ENCODE results near the gene MIEN1.

Gene MIEN1

DNA sequence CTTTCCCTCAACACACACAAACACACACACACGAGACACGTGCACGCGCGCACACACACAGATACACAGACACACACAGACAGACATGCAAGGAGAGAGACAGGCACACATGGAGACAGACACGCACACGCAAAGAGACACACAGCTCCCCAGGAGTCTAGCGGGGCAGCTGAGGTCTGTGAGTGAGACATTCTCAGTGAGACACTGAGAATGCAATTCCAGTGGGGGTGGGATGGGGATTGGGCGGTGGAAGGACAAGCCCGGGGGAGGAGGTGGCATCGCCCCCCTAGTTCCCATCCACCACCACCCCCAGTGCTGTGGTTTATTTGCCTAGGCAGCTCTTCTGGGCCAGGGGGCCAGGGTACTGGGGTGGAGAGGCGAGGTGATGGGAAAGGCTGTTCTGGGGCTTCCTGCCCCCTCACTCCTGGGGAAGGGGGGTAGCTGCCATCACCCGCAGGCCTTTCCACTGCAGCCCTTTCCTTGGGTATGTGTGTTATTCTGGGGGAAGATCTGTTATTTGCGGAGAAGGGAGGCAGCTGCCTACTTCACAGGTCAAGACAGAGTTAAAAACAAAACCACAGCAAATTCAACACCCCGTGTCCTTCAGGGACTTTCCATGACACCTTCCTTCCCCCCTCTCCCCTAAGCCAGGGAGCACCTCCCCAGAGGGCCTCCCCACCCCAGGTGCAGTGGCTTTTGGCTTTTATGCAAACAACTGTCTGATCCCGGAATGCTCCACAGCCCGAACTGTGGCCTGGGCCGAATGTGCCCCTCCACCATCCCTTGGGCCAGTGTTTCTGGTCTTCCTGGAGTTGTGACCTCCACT is 25.4 kb upstream of the MIEN1 start:
- peak; percentile 2 for DNase-seq (ENCODE audit: low read depth)
- H3K4me3 ChIP-seq (ENCODE audit: control insufficient read depth, low read depth, low read length) = no peak overlapping the region
- TF ChIP-seq, protein P1, sequence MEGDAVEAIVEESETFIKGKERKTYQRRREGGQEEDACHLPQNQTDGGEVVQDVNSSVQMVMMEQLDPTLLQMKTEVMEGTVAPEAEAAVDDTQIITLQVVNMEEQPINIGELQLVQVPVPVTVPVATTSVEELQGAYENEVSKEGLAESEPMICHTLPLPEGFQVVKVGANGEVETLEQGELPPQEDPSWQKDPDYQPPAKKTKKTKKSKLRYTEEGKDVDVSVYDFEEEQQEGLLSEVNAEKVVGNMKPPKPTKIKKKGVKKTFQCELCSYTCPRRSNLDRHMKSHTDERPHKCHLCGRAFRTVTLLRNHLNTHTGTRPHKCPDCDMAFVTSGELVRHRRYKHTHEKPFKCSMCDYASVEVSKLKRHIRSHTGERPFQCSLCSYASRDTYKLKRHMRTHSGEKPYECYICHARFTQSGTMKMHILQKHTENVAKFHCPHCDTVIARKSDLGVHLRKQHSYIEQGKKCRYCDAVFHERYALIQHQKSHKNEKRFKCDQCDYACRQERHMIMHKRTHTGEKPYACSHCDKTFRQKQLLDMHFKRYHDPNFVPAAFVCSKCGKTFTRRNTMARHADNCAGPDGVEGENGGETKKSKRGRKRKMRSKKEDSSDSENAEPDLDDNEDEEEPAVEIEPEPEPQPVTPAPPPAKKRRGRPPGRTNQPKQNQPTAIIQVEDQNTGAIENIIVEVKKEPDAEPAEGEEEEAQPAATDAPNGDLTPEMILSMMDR (conservative IDR thresholded peaks at IDR 0.05; ENCODE audit: control insufficient read depth, insufficient read depth, low read depth, low read length) = no peak

DNA sequence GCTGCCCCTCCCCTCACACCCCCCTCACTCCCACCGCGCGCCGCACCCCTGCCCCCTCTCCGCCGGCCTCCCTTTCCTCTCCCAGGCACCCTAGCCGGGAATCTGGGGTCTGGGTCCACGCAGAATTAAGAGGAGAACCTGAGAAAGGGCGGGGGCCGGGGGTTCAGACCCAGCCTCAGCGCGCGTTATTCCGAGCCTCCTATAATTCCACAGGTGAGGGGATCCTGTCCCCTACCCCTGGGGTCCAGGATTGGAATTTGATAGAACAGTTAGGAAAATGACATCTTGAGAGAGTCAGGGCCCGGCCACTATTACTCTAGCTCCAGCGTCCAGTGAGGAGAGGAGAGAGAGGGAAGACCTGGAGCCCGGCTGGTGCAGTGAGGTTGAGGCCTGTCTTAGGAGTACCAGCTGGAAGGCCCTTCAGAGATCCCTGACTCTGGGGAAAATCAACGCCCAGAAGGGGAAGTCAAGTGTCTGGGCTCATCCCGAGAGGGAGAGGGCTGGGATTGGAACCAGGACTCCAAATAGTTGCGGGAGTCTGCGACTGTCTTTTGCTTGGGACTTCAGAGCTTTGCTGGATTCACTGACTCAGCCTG is 24.7 kb upstream of the MIEN1 start:
- DNase-seq (ENCODE audit: low read depth) = no peak
- TF ChIP-seq, protein P1 (conservative IDR thresholded peaks at IDR 0.05; ENCODE audit: control insufficient read depth, insufficient read depth, low read depth, low read length) = no peak
- H3K4me3 ChIP-seq (ENCODE audit: control insufficient read depth, low read depth, low read length) = peak overlapping the region; percentile 60

DNA sequence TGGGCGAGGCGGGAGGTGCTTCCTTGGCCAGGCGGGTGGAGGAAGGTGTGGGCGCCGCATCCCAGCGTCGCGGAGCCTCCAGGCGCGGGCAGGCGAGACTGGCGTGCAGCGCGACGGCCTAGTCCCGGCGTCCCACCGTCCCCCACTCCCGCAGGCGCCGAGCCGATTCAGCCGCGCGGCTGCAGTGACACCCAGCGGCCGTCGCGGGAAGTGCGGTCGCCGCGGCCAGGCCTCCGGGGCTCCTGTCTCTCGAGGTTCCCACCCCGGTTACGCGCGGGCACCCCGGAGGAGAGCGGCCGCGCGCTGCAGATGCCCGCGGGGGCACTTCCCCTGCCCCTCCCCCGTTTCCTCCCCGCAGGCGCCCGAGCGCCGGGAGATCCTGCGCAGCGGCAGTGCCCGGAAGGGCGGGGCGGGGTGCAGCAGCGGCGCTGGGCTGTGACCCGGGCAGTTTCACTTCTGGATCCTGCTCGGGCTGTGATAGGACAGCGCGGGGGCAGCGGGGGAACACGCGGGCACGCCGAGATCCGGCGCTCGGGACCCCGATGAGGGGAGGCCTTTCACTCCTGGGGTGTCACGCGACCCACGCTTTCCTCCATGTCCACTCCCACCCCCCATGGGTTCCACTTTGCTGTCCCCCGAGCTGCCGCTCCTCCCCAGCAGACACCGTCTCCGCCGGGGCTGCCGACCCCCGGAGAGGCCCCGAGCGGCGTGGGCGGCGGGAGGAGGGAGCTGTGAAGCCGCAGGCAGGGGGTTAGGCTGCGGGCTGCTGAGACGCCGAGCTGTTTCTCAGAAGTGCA is 24.0 kb upstream of the MIEN1 start:
- H3K4me3 ChIP-seq (ENCODE audit: control insufficient read depth, low read depth, low read length) = peak overlapping the region; percentile 60
- TF ChIP-seq, protein P1 (conservative IDR thresholded peaks at IDR 0.05; ENCODE audit: control insufficient read depth, insufficient read depth, low read depth, low read length) = peak; percentile 43
- peak; percentile 73 for DNase-seq (ENCODE audit: low read depth)

DNA sequence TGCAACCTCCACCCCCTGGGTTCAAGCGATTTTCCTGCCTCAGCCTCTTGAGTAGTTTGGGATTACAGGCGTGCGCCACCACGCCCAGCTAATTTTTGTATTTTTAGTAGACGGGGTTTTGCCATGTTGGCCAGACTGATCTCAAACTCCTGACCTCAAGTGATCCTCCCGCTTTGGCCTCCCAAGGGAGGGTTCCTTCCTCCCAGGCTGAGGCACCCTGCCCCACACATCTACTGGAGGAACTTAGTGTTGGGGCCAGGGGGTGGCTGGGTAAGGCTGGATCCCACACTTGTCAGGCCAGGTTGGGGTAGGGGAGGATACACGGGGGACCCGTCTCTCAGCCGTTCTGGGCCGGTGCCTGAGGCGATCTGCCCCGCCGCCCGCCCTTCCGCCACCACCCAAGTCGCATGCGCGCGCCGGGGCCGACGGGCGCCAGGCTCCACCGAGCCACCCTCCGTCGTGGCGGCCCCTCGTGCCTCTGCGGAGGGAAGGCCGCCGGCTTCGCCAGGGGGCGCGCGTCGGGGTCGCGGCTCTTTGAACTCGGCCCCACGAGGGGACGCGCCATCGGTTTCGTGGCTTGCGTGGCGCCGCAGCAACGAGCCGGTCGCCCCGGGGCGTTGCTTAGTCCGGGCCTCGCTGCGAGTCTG is 23.3 kb upstream of the MIEN1 start:
- TF ChIP-seq, protein P1 (conservative IDR thresholded peaks at IDR 0.05; ENCODE audit: control insufficient read depth, insufficient read depth, low read depth, low read length) = no peak

DNA sequence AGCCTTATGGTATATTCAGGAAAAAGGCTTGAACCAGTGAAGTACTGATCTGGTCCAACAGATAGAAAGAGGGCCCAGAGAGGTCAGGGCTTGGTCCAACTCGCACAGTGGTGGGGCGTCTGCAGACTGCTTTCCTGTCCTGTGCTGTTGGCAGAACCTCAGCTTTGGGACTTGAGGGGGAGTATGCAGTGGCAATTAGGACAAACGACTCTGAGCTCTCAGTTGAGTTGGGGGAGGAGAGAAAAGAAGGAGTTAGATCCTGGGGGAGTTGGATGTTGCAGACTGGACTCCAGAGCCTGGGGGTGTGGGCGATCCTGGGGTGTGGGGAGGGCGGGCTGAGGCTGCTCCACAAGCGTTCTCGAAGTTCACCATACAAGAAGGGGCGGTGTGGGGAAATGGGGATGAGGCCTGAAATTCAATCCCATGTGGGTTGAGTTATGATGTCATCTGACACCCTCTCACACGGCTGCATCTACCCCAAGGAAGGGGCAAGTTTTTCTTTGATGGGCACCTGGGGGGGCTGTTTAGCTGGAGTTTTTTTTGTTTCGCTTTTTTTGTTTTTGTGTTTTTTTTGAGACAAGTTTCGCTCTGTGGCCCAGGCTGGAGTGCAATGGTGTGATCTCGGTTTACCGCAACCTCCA is 22.0 kb upstream of the MIEN1 start:
- DNase-seq (ENCODE audit: low read depth) = no peak
- TF ChIP-seq, protein P1 (conservative IDR thresholded peaks at IDR 0.05; ENCODE audit: control insufficient read depth, insufficient read depth, low read depth, low read length) = no peak
- no peak overlapping the region for H3K4me3 ChIP-seq (ENCODE audit: control insufficient read depth, low read depth, low read length)

More for the DNA sequence above, 23.3 kb upstream of the MIEN1 start:
- peak overlapping the region; percentile 38 for H3K4me3 ChIP-seq (ENCODE audit: control insufficient read depth, low read depth, low read length)
- peak; percentile 1 for DNase-seq (ENCODE audit: low read depth)

DNA sequence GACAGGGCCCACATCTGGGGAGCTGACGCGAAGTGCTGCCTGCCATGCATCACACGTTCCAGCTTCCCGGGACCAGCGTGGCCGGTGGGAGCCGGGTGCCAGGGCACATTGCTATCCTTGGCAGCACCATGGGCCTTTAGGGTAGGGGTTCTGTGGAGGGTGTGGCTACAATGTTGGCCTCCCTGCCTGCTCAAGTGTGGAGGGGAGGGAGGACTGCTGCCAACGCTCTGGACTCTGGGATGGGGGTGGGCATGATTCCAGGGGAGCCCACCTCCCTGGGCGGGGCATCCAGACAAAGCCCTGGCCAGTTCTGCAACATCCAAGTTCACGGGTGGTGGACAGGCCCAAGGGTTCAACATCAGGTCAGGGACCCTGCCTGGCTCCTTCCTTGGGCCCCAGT is 21.3 kb upstream of the MIEN1 start:
- H3K4me3 ChIP-seq (ENCODE audit: control insufficient read depth, low read depth, low read length) = no peak overlapping the region
- DNase-seq (ENCODE audit: low read depth) = no peak
- TF ChIP-seq, protein P1 (conservative IDR thresholded peaks at IDR 0.05; ENCODE audit: control insufficient read depth, insufficient read depth, low read depth, low read length) = no peak

Measured in fibroblast of mammary gland (primary cell).